Endothelial cell of umbilical vein (primary cell): ENCODE data around the gene PGAM2. TPM values are rescaled to one million over a fixed set of nuclear protein-coding genes. Genes with fewer than 3 reads are reported as not detected.

Source experiments
- BruUV-seq: library from RNA; stranded (reverse); fragments of 400-500 nt; replicated peaks from 2 replicates; lab custom pipeline; 2021; lab: Mats Ljungman, UMichigan
- CTCF ChIA-PET: fragments of 300-600, 350-600 bp; sonication (Branson Sonifier 250); formaldehyde crosslinking; loops from one replicate; lab custom pipeline; 2021; ENCODE audit warnings: antibody characterized with exemption, inconsistent platforms; lab: Charles Lee
- POLR2A ChIA-PET: fragments of 300-600, 350-600 bp; sonication (Branson Sonifier 250); formaldehyde crosslinking; loops from one replicate; lab custom pipeline; 2021; ENCODE audit warnings: antibody characterized with exemption, inconsistent platforms; lab: Charles Lee
- DNase-seq: peaks from one replicate; pipeline ENCODE4 v3.0.0-alpha.2; 2011; ENCODE audit warnings: low read depth, low spot score
- FAIRE-seq: peaks from 2 replicates; lab custom pipeline; 2011; peaks lifted over from hg19 to GRCh38; lab: Jason Lieb, UNC
- H2AFZ ChIP-seq: 2 replicates; pipeline ENCODE4 v1.6.0; 2012; ENCODE audit warnings: low read depth, low read length, control low read depth, inconsistent platforms
- H3K27ac ChIP-seq: 2 replicates; pipeline ENCODE4 v1.5.1; 2011; ENCODE audit warnings: low read depth, mild to moderate bottlenecking, control low read depth, low read length, moderate library complexity; ENCODE audit not compliant: insufficient read depth
- H3K27me3 ChIP-seq, 2 experiments: 2 replicates each; pipeline versions ENCODE4 v1.6.0 to v1.6.1; 2011; ENCODE audit warnings: low read length in 2 of 2, mixed read lengths in 1 of 2; ENCODE audit not compliant: control insufficient read depth in 2 of 2, insufficient read depth in 2 of 2
- H3K36me3 ChIP-seq, 2 experiments: 2 replicates in 1 of 2; 3 replicates in 1 of 2; pipeline ENCODE4 v1.5.1; 2011; ENCODE audit warnings: low read length in 2 of 2, mild to moderate bottlenecking in 1 of 2, moderate library complexity in 1 of 2; ENCODE audit not compliant: control insufficient read depth in 2 of 2, insufficient read depth in 2 of 2; ENCODE audit errors: extremely low read depth in 1 of 2
- H3K4me1 ChIP-seq: 3 replicates; pipeline ENCODE4 v1.5.1; 2011; ENCODE audit warnings: mild to moderate bottlenecking, low read length; ENCODE audit not compliant: control insufficient read depth, insufficient read depth; ENCODE audit errors: extremely low read depth
- H3K4me2 ChIP-seq: 2 replicates; pipeline ENCODE4 v1.6.1; 2011; ENCODE audit warnings: low read length, control low read depth, mixed read lengths; ENCODE audit not compliant: insufficient read depth
- H3K4me3 ChIP-seq, 3 experiments: fragments of 200-600 bp in 1 of 3; sonication (generic), shearing (Covaris generic) in 1 of 3; replicated peaks in 1 of 3; 2 replicates each; pipeline ENCODE4 v1.5.1; 2011 to 2016; ENCODE audit warnings: control low read depth in 3 of 3, low read length in 3 of 3, mild to moderate bottlenecking in 2 of 3, inconsistent platforms in 1 of 3, low read depth in 1 of 3, moderate library complexity in 1 of 3; ENCODE audit not compliant: insufficient read depth in 1 of 3
- H3K79me2 ChIP-seq: 2 replicates; pipeline ENCODE4 v1.6.0; 2012; ENCODE audit warnings: low read length, inconsistent platforms; ENCODE audit not compliant: control insufficient read depth, insufficient read depth
- H3K9ac ChIP-seq: replicated peaks from 2 replicates; pipeline ENCODE3; 2011; ENCODE audit warnings: low read length, control low read depth; ENCODE audit not compliant: insufficient read depth; ENCODE audit errors: extremely low read depth
- H3K9me1 ChIP-seq: replicated peaks from 3 replicates; pipeline ENCODE4 v1.6.0; 2011; ENCODE audit warnings: mild to moderate bottlenecking, low read length; ENCODE audit not compliant: control insufficient read depth, insufficient read depth; ENCODE audit errors: extremely low read depth
- H3K9me3 ChIP-seq: replicated peaks from 2 replicates; pipeline ENCODE4 v1.5.1; 2012; ENCODE audit warnings: low read length, inconsistent platforms; ENCODE audit not compliant: control insufficient read depth, insufficient read depth
- H4K20me1 ChIP-seq: replicated peaks from 2 replicates; pipeline ENCODE3; 2011; ENCODE audit warnings: mild to moderate bottlenecking, low read length; ENCODE audit not compliant: control insufficient read depth, insufficient read depth; ENCODE audit errors: extremely low read depth
- FOS ChIP-seq: IDR thresholded peaks from 2 replicates; pipeline ENCODE4 v1.6.1; 2011; ENCODE audit warnings: mild to moderate bottlenecking, low read length, moderate library complexity, borderline replicate concordance; ENCODE audit not compliant: insufficient read depth
- JUN ChIP-seq: IDR thresholded peaks from 2 replicates; pipeline ENCODE4 v1.6.1; 2011; ENCODE audit warnings: borderline replicate concordance, low read depth; ENCODE audit not compliant: insufficient read length, insufficient read depth
- MYC ChIP-seq: IDR thresholded peaks from one replicate; pipeline ENCODE4 v1.6.1; 2011; ENCODE audit warnings: mild to moderate bottlenecking, low read depth, low read length
- POLR2A ChIP-seq: IDR thresholded peaks from 2 replicates; pipeline ENCODE4 v1.6.1; 2012; ENCODE audit warnings: low read depth, mild to moderate bottlenecking, control low read depth, low read length
- POLR2AphosphoS5 ChIP-seq: IDR thresholded peaks from 2 replicates; pipeline ENCODE4 v1.6.1; 2012; ENCODE audit warnings: low read depth, mild to moderate bottlenecking, control low read depth, low read length, moderate library complexity; ENCODE audit not compliant: insufficient read depth
- dilution Hi-C: fragments of 300-500 bp; cut with MboI; formaldehyde crosslinking; loops from one replicate; pipeline ENCODE4 v1.15.0; 2019; ENCODE audit warnings: low sequenced_read_pairs; ENCODE audit not compliant: extremely low pct_ligation_motif_present
- intact Hi-C: fragments of 100-400 bp; cut with micrococcal nuclease; formaldehyde crosslinking; loops from one replicate; pipeline ENCODE4 v1.10.0; 2022
- polyA plus RNA-seq, 4 experiments: library from polyadenylated mRNA; depleted of rRNA in 3 of 4; stranded (reverse) in 3 of 4; unstranded in 1 of 4; fragments of >200 nt; gene quantifications; 2 replicates each; pipeline versions ENCODE4 v1.2.1 to v1.2.3, GENCODE V29; 2011 to 2012; ENCODE audit warnings: missing spikeins in 1 of 4
- total RNA-seq: library from RNA; stranded (reverse); gene quantifications from 2 replicates; pipeline ENCODE4 v1.2.3, GENCODE V29; 2021
- TF ChIP-seq, protein P1 (sequence below), 2 donors: IDR thresholded peaks; 1 replicate in 1 of 2; 2 replicates in 1 of 2; pipeline ENCODE4 v1.5.1; 2011; ENCODE audit warnings: low read length in 2 of 2, mild to moderate bottlenecking in 2 of 2, moderate library complexity in 2 of 2, control low read depth in 1 of 2, inconsistent platforms in 1 of 2, low read depth in 1 of 2; ENCODE audit not compliant: insufficient read depth in 1 of 2; ENCODE audit errors: extremely low read depth in 1 of 2

The PGAM2 gene
- total and polyA plus RNA-seq, 2 donors (not counting 3 experiments of a cell fraction or from before 2014, with no cell fraction given): 0.19 TPM; not detected in 1

DNA sequence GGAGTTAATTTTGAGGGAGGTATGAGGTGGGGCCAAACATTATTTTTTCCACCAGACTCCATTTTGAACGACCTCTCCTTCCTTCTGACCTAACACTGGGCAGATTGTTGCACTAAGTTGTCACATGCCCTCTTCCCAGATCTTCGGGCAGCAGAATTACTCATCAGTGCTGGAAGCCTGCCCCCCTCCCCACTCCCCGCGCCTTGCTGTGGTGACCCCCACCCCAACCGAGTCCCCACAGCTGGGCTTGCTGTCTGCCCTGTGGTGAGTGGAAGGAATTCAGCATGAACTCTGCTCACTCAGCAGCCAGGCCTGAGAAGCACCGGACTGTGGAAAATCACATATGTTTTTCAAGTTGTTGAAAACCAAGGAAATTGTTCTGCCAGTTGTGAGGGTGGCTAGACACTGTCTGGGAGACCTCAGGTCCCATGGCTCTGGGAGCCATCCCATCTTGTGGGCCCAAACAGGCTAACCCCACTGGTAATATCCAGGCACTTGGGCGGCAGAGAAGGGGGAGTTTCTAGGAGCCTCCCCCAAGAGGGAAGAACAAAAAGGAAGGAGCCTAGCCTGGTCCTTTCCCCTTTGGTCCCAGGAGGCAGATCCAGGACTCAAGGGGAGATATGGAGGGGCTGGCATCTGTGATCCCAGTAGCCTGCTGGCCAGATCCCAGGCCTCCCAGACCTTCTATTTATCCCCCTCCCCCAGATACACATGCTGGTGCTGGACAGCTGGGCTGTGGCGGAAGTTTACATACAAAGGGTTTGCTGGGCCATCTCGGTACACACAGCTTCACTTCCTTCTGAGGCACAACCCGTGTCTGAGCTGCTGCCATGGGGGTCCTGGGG is 35.3 kb upstream of the PGAM2 start:
- POLR2A ChIA-PET: no interaction called here
- intact Hi-C loops: no loop called here
- H3K27me3 ChIP-seq: no peaks in the 10 kb centered on the region
- no peaks in the 10 kb centered on the region for H3K9me1 ChIP-seq
- H3K9me3 ChIP-seq: no peaks in the 10 kb centered on the region
- no peak for FAIRE-seq
- no peak for DNase-seq
- no TSS peak for BruUV-seq
- H3K4me2 ChIP-seq: no peak overlapping the region
- peaks cover 3% of the 10 kb centered on the region for H3K4me1 ChIP-seq
- no peaks in the 10 kb centered on the region for H4K20me1 ChIP-seq
- no peak overlapping the region for H3K9ac ChIP-seq
- dilution Hi-C loops: no loop called here
- no peaks in the 10 kb centered on the region for H3K36me3 ChIP-seq
- H3K4me3 ChIP-seq: no peak overlapping the region
- CTCF ChIA-PET: no interaction called here
- no peak for TF ChIP-seq JUN
- TF ChIP-seq FOS: no peak
- TF ChIP-seq MYC: no peak
- TF ChIP-seq, protein P1, sequence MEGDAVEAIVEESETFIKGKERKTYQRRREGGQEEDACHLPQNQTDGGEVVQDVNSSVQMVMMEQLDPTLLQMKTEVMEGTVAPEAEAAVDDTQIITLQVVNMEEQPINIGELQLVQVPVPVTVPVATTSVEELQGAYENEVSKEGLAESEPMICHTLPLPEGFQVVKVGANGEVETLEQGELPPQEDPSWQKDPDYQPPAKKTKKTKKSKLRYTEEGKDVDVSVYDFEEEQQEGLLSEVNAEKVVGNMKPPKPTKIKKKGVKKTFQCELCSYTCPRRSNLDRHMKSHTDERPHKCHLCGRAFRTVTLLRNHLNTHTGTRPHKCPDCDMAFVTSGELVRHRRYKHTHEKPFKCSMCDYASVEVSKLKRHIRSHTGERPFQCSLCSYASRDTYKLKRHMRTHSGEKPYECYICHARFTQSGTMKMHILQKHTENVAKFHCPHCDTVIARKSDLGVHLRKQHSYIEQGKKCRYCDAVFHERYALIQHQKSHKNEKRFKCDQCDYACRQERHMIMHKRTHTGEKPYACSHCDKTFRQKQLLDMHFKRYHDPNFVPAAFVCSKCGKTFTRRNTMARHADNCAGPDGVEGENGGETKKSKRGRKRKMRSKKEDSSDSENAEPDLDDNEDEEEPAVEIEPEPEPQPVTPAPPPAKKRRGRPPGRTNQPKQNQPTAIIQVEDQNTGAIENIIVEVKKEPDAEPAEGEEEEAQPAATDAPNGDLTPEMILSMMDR (IDR thresholded peaks at IDR 0.05; ENCODE audit: extremely low read depth in 1 of 2, insufficient read depth in 1 of 2, low read depth in 1 of 2, low read length in 2 of 2): no peak
- TF ChIP-seq POLR2AphosphoS5: no peak
- TF ChIP-seq POLR2A: no peak
- peak overlapping the region; percentile 55 for H2AFZ ChIP-seq
- H3K27ac ChIP-seq: no peak overlapping the region
- peaks cover 5% of the 10 kb centered on the region for H3K79me2 ChIP-seq
